ENCODE data around the gene TMEM95. TPM values are rescaled to one million over a fixed set of nuclear protein-coding genes. Genes with fewer than 3 reads are reported as not detected.

Gene TMEM95
- total and polyA plus RNA-seq, 2 experiments from 2014 or later = not detected

DNA sequence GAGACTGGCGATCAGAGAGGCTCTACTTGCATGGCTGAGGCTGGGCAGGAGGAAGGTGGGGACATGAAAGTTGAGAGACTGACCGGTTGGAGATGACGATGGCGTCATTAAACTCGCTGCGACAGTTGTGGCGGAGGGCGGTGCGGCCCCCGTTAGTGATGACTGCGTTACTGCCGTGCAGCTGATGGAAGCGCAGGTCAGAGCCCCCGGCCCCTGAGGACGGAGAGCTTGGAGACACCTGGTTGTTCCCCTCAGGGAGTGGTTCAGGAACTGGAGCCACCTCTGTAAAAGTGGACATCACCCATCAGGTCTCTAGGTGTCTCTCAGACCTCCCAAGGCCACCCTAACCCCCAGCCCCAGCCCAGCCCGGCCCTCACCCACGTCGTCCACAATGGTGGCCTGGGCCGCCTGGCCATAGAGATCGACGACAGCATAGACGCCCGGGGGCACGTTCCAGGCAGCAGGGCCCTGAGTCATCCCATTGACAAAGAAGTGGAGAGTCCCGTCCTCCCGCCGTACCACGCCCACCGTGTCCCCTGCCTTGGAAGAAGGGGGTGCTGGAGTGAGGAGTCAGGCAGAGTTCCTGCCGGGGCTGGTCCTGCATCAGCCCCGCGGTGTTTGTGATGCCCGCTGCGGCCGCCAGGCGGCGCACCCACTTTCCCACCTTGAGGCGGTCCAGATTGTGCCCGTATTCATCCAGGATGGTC lies 31.1 kb upstream of the TMEM95 start:
- Histone ChIP-seq H3F3A (replicated peaks; ENCODE audit: low read depth) (peaks cover 16% of the 10 kb centered on the region; the same call in 1 of the 2 replicates), H4K20me1 (replicated peaks; ENCODE audit: insufficient read depth) (no peaks in the 10 kb centered on the region), H3K27ac (ENCODE audit: low read depth) (no peak overlapping the region), H2AFZ (no peak overlapping the region), H3K4me2 (no peak overlapping the region), H3K36me3 (ENCODE audit: insufficient read depth) (peaks cover 29% of the 10 kb centered on the region), H3K79me2 (replicated peaks; ENCODE audit: insufficient read depth) (peaks cover 14% of the 10 kb centered on the region), H3K9me2 (ENCODE audit: insufficient read depth) (no peaks in the 10 kb centered on the region), H3K4me3 (no peak overlapping the region), H3K27me3 (ENCODE audit: insufficient read depth) (no peaks in the 10 kb centered on the region), H3K4me1 (ENCODE audit: insufficient read depth) (peaks cover 5% of the 10 kb centered on the region; the same call in 1 of the 2 replicates)
- Mint-ChIP-seq H3K9me3 (no peaks in the 10 kb centered on the region), H3K4me1 (peaks cover 10% of the 10 kb centered on the region), H3K36me3 (ENCODE audit: low read depth) (peaks cover 63% of the 10 kb centered on the region), H3K27me3 (ENCODE audit: insufficient read depth, low read depth, poor library complexity) (peaks cover 3% of the 10 kb centered on the region), H3K27ac (no peak overlapping the region), H3K4me3 (no peak overlapping the region)
- DNase-seq (ENCODE audit: low spot score) = peak; percentile 86
- peak; percentile 86 for ATAC-seq
- TF ChIP-seq, protein P1, sequence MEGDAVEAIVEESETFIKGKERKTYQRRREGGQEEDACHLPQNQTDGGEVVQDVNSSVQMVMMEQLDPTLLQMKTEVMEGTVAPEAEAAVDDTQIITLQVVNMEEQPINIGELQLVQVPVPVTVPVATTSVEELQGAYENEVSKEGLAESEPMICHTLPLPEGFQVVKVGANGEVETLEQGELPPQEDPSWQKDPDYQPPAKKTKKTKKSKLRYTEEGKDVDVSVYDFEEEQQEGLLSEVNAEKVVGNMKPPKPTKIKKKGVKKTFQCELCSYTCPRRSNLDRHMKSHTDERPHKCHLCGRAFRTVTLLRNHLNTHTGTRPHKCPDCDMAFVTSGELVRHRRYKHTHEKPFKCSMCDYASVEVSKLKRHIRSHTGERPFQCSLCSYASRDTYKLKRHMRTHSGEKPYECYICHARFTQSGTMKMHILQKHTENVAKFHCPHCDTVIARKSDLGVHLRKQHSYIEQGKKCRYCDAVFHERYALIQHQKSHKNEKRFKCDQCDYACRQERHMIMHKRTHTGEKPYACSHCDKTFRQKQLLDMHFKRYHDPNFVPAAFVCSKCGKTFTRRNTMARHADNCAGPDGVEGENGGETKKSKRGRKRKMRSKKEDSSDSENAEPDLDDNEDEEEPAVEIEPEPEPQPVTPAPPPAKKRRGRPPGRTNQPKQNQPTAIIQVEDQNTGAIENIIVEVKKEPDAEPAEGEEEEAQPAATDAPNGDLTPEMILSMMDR (conservative IDR thresholded peaks at IDR 0.05; ENCODE audit: low read depth in 2 of 2) = peak; percentile 87 to 91
- TF ChIP-seq, protein P2, sequence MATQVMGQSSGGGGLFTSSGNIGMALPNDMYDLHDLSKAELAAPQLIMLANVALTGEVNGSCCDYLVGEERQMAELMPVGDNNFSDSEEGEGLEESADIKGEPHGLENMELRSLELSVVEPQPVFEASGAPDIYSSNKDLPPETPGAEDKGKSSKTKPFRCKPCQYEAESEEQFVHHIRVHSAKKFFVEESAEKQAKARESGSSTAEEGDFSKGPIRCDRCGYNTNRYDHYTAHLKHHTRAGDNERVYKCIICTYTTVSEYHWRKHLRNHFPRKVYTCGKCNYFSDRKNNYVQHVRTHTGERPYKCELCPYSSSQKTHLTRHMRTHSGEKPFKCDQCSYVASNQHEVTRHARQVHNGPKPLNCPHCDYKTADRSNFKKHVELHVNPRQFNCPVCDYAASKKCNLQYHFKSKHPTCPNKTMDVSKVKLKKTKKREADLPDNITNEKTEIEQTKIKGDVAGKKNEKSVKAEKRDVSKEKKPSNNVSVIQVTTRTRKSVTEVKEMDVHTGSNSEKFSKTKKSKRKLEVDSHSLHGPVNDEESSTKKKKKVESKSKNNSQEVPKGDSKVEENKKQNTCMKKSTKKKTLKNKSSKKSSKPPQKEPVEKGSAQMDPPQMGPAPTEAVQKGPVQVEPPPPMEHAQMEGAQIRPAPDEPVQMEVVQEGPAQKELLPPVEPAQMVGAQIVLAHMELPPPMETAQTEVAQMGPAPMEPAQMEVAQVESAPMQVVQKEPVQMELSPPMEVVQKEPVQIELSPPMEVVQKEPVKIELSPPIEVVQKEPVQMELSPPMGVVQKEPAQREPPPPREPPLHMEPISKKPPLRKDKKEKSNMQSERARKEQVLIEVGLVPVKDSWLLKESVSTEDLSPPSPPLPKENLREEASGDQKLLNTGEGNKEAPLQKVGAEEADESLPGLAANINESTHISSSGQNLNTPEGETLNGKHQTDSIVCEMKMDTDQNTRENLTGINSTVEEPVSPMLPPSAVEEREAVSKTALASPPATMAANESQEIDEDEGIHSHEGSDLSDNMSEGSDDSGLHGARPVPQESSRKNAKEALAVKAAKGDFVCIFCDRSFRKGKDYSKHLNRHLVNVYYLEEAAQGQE (IDR thresholded peaks at IDR 0.05; ENCODE audit: unreplicated experiment) = no peak

DNA sequence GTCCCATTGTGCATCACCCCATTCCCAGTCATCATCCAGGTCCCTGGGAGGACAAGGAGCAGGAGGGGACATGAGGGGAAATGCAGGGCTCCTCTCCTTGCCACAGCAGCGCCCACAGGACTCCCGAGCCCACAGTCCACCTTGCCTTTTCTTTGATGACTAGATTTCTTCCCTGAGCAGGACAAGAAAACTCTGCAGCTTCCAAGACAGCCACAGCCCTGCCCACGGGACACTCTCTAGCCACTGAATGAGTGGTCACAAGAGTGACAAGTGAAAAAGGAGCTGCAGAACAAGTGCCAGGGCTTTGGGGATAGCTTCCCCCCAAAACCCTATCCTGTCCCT lies 30.5 kb upstream of the TMEM95 start:
- no peak overlapping the region for H3K4me3 Mint-ChIP-seq

More for the DNA sequence above, 30.5 kb upstream of the TMEM95 start:
- H3K27ac ChIP-seq (ENCODE audit: low read depth) = no peak overlapping the region
- H3F3A ChIP-seq (replicated peaks; ENCODE audit: low read depth) = peaks cover 15% of the 10 kb centered on the region; the same call in 1 of the 2 replicates
- Mint-ChIP-seq H3K27me3 (ENCODE audit: insufficient read depth, low read depth, poor library complexity) (peaks cover 5% of the 10 kb centered on the region), H3K36me3 (ENCODE audit: low read depth) (peaks cover 61% of the 10 kb centered on the region), H3K4me1 (peaks cover 10% of the 10 kb centered on the region), H3K27ac (no peak overlapping the region), H3K9me3 (no peaks in the 10 kb centered on the region)
- H4K20me1 ChIP-seq (replicated peaks; ENCODE audit: insufficient read depth) = no peaks in the 10 kb centered on the region
- H3K4me1 ChIP-seq (ENCODE audit: insufficient read depth) = peaks cover 5% of the 10 kb centered on the region; the same call in 1 of the 2 replicates
- ATAC-seq = no peak
- H3K4me3 ChIP-seq = no peak overlapping the region
- H3K9me2 ChIP-seq (ENCODE audit: insufficient read depth) = no peaks in the 10 kb centered on the region
- H2AFZ ChIP-seq = no peak overlapping the region
- H3K27me3 ChIP-seq (ENCODE audit: insufficient read depth) = no peaks in the 10 kb centered on the region
- peaks cover 24% of the 10 kb centered on the region for H3K36me3 ChIP-seq (ENCODE audit: insufficient read depth)
- no peak overlapping the region for H3K4me2 ChIP-seq
- DNase-seq (ENCODE audit: low spot score) = no peak
- peaks cover 14% of the 10 kb centered on the region for H3K79me2 ChIP-seq (replicated peaks; ENCODE audit: insufficient read depth)
- TF ChIP-seq, protein P3, sequence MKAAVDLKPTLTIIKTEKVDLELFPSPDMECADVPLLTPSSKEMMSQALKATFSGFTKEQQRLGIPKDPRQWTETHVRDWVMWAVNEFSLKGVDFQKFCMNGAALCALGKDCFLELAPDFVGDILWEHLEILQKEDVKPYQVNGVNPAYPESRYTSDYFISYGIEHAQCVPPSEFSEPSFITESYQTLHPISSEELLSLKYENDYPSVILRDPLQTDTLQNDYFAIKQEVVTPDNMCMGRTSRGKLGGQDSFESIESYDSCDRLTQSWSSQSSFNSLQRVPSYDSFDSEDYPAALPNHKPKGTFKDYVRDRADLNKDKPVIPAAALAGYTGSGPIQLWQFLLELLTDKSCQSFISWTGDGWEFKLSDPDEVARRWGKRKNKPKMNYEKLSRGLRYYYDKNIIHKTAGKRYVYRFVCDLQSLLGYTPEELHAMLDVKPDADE (IDR thresholded peaks at IDR 0.05) = no peak
- TF ChIP-seq POLR2AphosphoS5 (IDR thresholded peaks at IDR 0.05; ENCODE audit: low read depth) = 0 out of 2 replicates have a peak, but pooled peaks have one; percentile 11

Measured in GM23338 (cell line).